ENCODE data around the gene GLUD1.
"Not testable (repeated sequence)": the region's sequence is repeated elsewhere in the genome, so short reads cannot be mapped to it uniquely, and the experiment has no call there.

Gene GLUD1

DNA sequence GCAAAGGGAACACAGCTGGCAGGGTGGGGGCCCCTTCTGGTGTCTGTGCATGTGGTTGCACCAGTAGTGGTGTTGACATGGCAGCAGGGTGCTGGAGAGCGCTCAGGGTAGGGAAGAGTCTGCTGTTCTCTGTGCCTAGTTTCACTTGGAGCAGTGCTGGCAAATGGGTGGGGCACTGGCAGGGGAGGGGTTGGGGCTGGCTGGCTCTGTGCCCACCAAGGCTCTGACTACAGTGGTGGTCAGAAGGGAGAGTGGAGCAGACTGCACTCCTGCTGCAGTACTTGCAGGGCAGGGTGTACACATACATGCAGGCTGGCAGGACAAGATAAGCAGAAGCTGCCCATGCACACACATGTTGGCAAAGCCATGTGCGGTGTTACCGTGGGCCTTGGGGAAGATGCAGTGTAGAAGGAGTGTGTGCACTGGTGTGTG lies 56.3 kb downstream of the GLUD1 start:
- H3K27ac ChIP-seq = no peak overlapping the region
- TF ChIP-seq, protein P1, sequence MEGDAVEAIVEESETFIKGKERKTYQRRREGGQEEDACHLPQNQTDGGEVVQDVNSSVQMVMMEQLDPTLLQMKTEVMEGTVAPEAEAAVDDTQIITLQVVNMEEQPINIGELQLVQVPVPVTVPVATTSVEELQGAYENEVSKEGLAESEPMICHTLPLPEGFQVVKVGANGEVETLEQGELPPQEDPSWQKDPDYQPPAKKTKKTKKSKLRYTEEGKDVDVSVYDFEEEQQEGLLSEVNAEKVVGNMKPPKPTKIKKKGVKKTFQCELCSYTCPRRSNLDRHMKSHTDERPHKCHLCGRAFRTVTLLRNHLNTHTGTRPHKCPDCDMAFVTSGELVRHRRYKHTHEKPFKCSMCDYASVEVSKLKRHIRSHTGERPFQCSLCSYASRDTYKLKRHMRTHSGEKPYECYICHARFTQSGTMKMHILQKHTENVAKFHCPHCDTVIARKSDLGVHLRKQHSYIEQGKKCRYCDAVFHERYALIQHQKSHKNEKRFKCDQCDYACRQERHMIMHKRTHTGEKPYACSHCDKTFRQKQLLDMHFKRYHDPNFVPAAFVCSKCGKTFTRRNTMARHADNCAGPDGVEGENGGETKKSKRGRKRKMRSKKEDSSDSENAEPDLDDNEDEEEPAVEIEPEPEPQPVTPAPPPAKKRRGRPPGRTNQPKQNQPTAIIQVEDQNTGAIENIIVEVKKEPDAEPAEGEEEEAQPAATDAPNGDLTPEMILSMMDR (IDR thresholded peaks at IDR 0.05) = no peak

DNA sequence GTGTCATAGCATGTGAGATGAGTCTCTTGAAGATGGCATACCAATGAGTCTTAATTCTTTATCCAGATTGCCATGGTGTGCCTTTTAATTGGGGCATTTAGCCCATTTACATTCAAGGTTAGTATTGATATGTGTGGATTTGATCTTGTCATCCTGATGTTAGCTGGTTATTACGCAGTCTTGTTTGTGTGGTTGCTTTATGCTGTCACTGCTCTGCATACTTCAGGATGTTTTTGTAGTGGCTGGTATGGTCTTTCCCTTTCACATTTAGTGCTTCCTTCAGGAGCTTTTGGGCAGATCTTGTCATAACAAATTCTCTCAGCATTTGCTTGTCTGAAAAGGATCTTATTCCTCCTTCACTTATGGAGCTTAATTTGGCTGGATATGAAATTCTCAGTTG lies 58.0 kb downstream of the GLUD1 start:
- H3K27ac ChIP-seq = no peak overlapping the region
- no peaks in the 10 kb centered on the region for H3K27me3 ChIP-seq

More for the DNA sequence above, 56.3 kb downstream of the GLUD1 start:
- Histone ChIP-seq H3K9me3 (no peaks in the 10 kb centered on the region), H3K4me1 (ENCODE audit: control insufficient read depth in 1 of 2, insufficient read depth in 1 of 2, low read depth in 1 of 2, low read length in 1 of 2) (no peaks in the 10 kb centered on the region), H3K27me3 (no peaks in the 10 kb centered on the region), H3K36me3 (no peaks in the 10 kb centered on the region), H3K4me3 (ENCODE audit: low read depth in 1 of 2, low read length in 1 of 2) (no peak overlapping the region)

DNA sequence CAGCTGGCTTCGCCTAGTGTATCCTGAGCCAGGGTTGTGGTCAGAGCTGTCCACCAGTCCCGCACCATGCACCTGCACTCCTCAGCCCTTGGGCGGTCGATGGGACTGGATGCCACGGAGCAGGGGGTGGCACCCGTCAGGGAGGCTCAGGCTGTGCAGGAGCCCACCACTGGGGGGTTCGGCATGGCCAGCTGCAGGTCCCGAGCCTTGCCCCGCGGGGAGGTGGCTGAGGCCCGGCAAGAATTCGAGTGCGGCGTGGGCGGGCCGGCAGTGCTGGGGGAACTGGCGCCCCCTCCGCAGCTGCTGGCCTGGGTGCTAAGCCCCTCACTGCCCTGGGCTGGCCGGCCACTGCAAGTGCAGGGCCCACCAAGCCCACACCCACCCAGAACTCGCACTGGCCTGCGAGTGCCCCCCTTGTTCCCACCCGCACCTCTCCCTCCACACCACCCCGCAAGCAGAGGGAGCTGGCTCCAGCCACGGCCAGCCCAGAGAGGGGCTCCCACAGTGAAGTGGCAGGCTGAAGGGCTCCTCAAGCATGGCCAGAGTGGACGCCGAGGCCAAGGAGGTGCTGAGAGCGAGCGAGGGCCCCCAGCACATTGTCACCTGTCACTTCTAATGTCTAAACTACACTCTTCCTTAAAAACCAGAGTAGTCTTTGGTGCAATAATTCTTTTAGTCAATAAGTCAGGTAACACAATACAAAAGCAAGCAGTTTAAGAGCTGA lies 63.6 kb downstream of the GLUD1 start:
- TF ChIP-seq, protein P1 (IDR thresholded peaks at IDR 0.05) = no peak

More for the DNA sequence above, 58.0 kb downstream of the GLUD1 start:
- no peaks in the 10 kb centered on the region for H3K36me3 ChIP-seq
- TF ChIP-seq, protein P1 (IDR thresholded peaks at IDR 0.05) = no peak
- no peaks in the 10 kb centered on the region for H3K4me1 ChIP-seq (ENCODE audit: control insufficient read depth in 1 of 2, insufficient read depth in 1 of 2, low read depth in 1 of 2, low read length in 1 of 2)
- no peaks in the 10 kb centered on the region for H3K9me3 ChIP-seq
- no peak overlapping the region for H3K4me3 ChIP-seq (ENCODE audit: low read depth in 1 of 2, low read length in 1 of 2)

DNA sequence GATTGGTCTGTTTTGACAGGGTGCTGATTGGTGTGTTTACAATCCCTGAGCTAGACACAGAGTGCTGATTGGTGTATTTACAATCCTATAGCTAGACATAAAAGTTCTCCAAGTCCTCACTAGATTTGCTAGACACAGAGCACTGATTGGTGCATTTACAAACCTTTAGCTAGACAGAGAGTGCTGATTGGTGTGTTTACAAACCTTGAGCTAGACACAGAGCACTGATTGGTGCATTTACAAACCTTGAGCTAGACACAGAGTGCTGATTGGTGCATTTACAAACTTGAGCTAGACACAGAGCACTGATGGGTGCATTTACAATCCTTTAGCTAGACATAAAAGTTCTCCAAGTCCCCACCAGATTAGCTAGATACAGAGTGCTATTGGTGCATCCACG lies 64.2 kb downstream of the GLUD1 start:
- not testable (repeated sequence) for H3K4me1 ChIP-seq (ENCODE audit: control insufficient read depth in 1 of 2, insufficient read depth in 1 of 2, low read depth in 1 of 2, low read length in 1 of 2); H3K9me3 ChIP-seq; H3K4me3 ChIP-seq (ENCODE audit: low read depth in 1 of 2, low read length in 1 of 2); H3K27me3 ChIP-seq; H3K36me3 ChIP-seq; H3K27ac ChIP-seq

More for the DNA sequence above, 63.6 kb downstream of the GLUD1 start:
- no peaks in the 10 kb centered on the region for H3K36me3 ChIP-seq
- no peaks in the 10 kb centered on the region for H3K4me1 ChIP-seq (ENCODE audit: control insufficient read depth in 1 of 2, insufficient read depth in 1 of 2, low read depth in 1 of 2, low read length in 1 of 2)
- H3K9me3 ChIP-seq = no peaks in the 10 kb centered on the region
- H3K27ac ChIP-seq = no peak overlapping the region
- no peaks in the 10 kb centered on the region for H3K27me3 ChIP-seq
- H3K4me3 ChIP-seq (ENCODE audit: low read depth in 1 of 2, low read length in 1 of 2) = no peak overlapping the region

DNA sequence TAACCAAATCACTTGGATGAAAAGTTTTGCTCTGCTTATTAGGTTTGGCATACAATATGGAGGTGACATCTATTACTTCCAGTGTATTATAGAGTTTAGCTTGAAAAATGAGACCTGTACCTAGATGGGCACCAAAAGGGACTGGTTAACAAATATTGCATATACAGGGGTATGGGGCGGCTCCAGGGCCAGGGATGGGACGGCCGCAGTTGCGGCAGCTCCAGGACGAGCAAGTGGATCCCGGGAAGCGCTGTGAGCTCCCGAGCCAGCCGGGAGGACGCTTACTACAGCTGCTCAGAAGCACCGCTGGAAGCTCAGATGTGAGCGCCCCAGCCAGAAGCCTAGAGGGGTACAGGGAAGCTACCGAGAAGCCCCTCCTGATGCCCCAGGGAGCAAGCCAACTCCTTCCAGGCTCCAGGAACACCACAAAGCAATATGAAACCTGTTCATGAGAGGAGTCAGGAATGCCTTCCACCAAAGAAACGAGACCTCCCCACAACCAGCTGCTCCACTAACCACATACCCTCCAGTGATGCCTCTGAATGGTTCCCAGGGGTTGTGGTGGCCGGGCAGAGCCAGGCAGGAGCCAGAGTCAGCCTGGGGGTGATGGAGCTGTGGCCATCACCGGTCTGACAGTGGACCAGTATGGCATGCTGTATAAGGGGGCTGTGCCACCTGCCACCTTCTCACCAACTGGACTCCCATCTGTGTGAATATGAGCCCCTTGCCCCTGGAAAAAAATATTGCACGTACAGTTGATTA lies 67.7 kb downstream of the GLUD1 start:
- not testable (repeated sequence) for H3K36me3 ChIP-seq; H3K27me3 ChIP-seq; H3K27ac ChIP-seq; H3K4me3 ChIP-seq (ENCODE audit: low read depth in 1 of 2, low read length in 1 of 2); H3K4me1 ChIP-seq (ENCODE audit: control insufficient read depth in 1 of 2, insufficient read depth in 1 of 2, low read depth in 1 of 2, low read length in 1 of 2); H3K9me3 ChIP-seq

DNA sequence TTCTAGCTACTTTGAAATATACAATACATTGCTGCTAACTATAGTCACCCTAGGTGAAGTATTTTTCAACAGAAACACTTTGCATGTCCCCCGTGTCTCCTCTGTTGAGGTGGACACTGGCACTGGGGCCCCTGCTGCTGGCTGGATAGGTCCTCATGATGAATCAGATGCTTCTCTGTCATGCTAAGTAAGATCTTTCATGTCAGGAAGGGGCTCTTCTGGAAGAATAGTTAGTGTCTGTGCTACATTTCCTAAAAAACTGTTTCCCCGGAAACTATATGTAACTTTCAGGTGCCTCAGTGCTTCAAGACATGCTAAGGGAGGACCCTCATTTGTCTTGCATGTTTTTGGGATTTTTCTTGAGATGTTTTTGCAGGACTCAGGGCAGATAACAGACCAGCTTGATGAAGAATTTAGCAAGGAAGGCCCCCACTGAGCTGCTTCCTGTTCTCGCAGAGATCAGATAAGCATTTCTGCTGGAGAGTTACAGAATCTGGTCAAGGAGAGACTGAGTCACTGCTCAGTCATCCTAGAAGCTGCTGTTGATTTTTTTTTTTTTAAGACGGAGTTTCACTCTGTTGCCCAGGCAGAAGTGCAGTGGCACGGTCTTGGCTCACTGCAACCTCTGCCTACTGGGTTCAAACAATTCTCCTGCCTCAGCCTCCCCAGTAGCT lies 69.2 kb downstream of the GLUD1 start:
- H3K9me3 ChIP-seq; H3K4me3 ChIP-seq (ENCODE audit: low read depth in 1 of 2, low read length in 1 of 2); H3K36me3 ChIP-seq; H3K4me1 ChIP-seq (ENCODE audit: control insufficient read depth in 1 of 2, insufficient read depth in 1 of 2, low read depth in 1 of 2, low read length in 1 of 2); H3K27ac ChIP-seq; H3K27me3 ChIP-seq: not testable (repeated sequence)

DNA sequence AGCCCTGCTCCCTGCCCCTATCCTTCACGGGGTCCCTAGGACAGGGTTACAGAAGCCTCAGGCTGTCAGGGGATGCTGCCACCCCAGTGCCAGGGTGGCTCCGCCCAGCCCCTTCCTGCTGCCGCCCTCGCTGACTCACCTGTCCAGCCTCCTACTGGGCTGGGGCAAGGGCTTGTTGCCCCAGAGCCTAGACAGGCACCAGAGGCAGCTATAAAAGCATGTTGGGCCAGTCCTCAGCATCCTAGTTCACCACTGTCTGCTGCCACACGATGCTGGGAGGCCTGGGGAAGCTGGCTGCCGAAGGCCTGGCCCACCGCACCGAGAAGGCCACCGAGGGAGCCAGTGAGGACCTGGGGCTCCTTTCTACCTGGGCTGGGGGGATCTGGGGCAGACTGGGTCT lies 74.6 kb downstream of the GLUD1 start, which contains the start of gene FAM25A:
TSS of gene FAM25A (plus strand) at position 239 of the 400 bp plus-strand sequence. CDS start at position 270, 31 bp downstream.
- H3K27ac ChIP-seq; H3K4me1 ChIP-seq (ENCODE audit: control insufficient read depth in 1 of 2, insufficient read depth in 1 of 2, low read depth in 1 of 2, low read length in 1 of 2); H3K36me3 ChIP-seq; H3K27me3 ChIP-seq; H3K4me3 ChIP-seq (ENCODE audit: low read depth in 1 of 2, low read length in 1 of 2); H3K9me3 ChIP-seq: not testable (repeated sequence)

DNA sequence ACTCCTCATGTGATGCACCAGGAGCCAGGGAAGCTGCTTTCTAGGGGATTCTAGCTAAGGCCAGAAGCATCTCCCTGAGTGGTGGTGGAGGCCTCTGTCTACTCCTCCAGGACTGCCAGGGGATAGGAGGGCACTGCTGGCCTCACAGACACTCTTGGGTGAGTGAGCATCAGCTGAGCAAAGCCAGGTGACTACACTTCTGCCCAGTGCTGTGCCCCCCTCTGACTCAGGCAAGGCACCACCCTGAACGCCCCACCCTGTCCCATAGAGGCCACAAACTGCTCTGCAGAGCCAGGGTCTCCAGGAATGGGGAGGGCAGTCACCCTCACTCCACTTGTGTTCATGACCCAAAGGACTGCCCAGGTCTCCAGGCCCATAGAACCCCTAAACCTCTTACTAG lies 75.1 kb downstream of the GLUD1 start:
- not testable (repeated sequence) for H3K4me1 ChIP-seq (ENCODE audit: control insufficient read depth in 1 of 2, insufficient read depth in 1 of 2, low read depth in 1 of 2, low read length in 1 of 2); H3K27ac ChIP-seq; H3K4me3 ChIP-seq (ENCODE audit: low read depth in 1 of 2, low read length in 1 of 2); H3K27me3 ChIP-seq; H3K9me3 ChIP-seq; H3K36me3 ChIP-seq

DNA sequence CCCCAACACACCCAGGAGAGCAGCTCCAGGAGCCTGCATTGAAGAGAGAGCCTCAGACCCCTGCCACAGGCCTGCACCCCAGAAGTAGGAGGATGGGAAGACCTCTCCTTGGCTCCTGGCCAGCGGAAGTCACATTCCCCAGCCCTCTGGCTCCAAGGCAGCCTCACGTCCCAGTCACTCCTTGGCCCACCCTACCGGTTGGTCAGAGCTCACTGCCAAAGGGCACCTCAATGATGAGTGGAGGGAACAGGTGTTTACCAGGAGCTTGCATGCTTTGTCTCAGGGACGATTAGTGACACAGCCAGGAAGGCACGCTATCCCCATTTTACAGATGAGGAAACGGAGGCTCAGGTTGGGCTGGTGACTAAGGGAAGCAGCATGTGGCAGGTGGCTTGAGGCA lies 75.6 kb downstream of the GLUD1 start:
- H3K4me3 ChIP-seq (ENCODE audit: low read depth in 1 of 2, low read length in 1 of 2); H3K4me1 ChIP-seq (ENCODE audit: control insufficient read depth in 1 of 2, insufficient read depth in 1 of 2, low read depth in 1 of 2, low read length in 1 of 2): not testable (repeated sequence)

DNA sequence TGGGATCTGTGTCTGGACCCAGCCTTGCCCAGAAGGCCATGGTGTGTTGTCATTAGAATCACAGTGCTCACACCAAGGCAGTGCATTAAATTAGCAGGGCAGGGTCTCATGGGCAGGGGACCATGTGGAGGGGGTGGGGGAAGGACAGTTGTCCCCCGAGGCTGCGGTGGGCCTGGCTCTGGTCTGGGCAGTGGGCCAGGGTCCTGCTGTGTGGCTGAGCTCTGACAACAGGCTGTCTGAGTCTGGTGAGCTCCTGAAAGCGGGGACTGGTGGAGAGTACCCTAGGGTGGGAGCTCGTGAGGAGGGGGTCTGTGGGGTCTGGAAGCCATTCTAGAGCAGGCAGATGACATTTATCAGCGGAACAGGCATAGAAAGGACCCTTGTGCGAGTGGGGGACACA lies 76.5 kb downstream of the GLUD1 start:
- not testable (repeated sequence) for H3K4me1 ChIP-seq (ENCODE audit: control insufficient read depth in 1 of 2, insufficient read depth in 1 of 2, low read depth in 1 of 2, low read length in 1 of 2); H3K27ac ChIP-seq; H3K4me3 ChIP-seq (ENCODE audit: low read depth in 1 of 2, low read length in 1 of 2)

More for the DNA sequence above, 75.6 kb downstream of the GLUD1 start:
- H3K36me3 ChIP-seq, H3K27me3 ChIP-seq, H3K9me3 ChIP-seq, H3K27ac ChIP-seq: not testable (repeated sequence)

More for the DNA sequence above, 76.5 kb downstream of the GLUD1 start:
- not testable (repeated sequence) for H3K9me3 ChIP-seq, H3K36me3 ChIP-seq, H3K27me3 ChIP-seq

Data from neutrophil (primary cell).